HG02970 (cell line): Measurements from ENCODE around the gene ADAM15.

Source experiments
- ATAC-seq: cut with Tn5 transposase; IDR thresholded peaks from one replicate; pipeline ENCODE4 v1.9.1; 2021; ENCODE audit warnings: mild to moderate bottlenecking, moderate library complexity, moderate number of reproducible peaks; ENCODE audit not compliant: unreplicated experiment, low FRiP score

ADAM15 gene

DNA sequence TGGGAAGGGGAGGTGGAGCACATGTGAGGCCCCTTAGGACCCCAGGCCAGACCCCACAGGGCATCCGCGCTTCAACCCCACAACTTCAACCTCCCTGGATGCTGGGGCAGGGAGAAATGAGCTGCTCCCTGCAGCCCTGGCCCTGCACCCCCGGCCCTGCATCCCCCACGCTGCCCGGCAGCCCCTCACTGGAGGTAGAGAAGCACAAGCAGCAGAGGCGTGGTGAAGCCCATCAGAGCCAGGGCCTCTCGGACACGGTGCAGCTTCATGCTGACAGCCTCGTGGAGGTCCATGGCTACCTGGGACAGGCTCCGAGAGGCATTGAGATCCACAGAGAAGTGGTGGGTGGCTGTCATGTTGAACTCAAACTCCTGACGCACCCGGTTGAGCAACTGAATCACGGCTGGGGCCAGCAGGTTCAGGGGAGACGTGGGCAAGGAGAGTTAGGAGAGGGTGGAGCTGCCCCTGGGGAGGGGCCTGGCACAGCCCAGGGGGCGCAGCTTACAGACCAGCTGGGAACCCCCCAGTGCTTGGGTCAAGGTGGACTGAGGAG lies 20.8 kb upstream of the ADAM15 start:
- ATAC-seq = no peak

- ATAC-seq = no peak
Measured at GRCh38 chr1:155030899-155031298, 20.2 kb upstream of the ADAM15 start.

DNA sequence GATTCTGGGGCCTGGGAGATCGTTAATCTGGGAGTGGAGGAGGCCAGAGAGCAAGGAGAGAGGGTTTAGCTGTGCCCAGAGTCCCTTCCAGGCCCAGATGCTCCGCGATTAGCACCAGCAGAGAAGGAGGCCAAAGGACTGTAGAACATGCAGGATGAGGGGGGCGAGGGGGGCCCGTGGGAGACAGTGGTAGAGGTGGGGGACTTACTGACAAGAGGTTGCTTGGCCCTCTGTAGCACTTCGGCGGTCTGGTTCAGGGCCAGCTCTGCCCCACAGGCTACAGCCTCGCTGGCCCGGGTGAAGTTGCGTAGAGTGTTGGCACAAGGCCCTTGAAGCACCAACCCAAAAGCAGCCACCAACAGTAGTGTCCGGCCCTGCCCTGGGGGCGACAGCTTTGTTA lies 18.2 kb upstream of the ADAM15 start:
- ATAC-seq = no peak

- no peak for ATAC-seq
Measured at GRCh38 chr1:155033524-155033923, 17.6 kb upstream of the ADAM15 start, which contains the start of the genes DCST1 and DCST2. DCST1 (plus strand) TSS chr1:155033824; CDS start chr1:155034037, 213 bp downstream. DCST2 (minus strand) TSS chr1:155033781; CDS start chr1:155033701, 80 bp downstream.

DNA sequence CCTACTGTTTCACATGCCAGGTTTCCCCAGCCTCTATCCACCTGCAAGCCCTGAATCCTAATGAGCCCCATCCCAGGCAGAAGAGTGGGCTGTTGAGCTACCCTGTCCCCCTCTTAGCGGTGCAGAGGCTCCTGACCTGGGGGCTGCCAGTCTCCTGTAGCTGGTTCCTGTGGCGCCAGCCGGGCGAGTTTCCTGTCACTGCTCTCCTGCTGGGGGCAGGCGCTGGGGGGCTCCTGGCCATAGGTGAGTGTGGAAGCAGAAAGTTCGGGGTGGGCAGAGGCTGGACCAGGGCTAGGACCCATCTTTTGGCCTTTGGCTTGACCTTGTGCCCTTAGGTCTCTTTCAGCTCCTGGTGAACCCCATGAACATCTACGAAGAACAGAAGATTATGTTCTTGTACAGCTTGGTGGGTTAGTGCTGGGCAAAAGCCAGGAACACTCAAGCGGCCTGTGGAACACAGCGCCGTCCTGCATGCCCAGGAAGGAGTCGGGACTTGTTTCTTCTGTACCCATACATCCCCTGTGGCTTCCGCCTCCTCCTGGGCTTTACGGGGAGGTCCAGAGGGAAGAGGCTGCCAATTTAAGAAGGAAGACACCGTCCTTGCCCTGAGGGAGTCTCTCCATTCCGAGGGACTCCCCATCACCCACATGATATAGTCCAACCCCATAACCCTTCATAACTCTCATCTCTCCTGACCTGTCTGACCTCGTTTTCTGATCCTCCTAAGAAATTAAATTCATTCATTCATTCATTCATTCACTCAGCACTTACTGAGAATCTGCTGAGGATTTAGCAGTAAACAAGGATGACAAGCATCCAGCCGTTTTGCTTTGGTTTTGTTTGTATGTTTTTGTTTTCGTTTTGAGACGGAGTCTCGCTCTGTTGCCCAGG lies 16.6 kb upstream of the ADAM15 start:
- no peak for ATAC-seq

DNA sequence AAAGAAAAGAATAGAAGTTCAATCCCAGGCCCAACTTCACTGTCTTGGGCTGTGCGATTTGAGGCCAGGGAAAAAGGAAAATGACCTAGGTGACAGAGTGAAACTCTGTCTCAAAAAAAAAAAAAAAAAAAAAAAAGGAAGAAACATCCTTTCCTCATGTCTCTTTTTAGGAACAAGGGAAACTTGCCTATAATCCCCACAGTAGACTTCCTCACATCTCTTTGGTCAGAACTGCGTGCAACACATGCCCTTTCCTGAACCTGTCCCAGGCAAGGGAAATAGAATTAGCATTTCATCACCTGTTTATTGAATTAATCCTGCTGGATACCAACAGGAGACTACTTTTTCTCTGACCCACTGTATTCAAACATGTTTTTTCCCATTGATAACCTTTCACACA lies 15.2 kb upstream of the ADAM15 start:
- no peak for ATAC-seq

DNA sequence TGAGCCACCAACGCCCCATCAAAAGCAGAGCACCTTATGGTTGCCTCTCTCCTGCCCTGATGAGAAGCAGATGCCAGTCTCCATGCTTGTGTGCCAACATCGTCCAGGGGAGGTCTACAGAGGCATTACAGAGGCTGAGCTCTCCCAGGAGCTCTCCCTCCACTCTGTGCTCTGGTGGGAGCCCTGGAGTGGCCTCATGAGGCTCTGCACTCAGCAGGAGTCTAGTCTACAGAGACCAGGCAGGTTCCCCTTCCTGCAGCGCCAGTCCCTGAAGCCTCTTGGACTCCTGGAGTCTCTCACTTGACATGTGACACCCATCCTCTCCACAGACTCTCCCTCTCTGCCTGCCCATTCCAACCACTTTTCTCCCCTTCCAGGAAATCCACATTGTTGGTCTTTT lies 14.1 kb upstream of the ADAM15 start:
- ATAC-seq = no peak

- ATAC-seq = no peak
Measured at GRCh38 chr1:155037851-155038441, 13.2 kb upstream of the ADAM15 start.

- ATAC-seq = no peak
Measured at GRCh38 chr1:155038602-155039307, 12.4 kb upstream of the ADAM15 start.

- no peak for ATAC-seq
Measured at GRCh38 chr1:155039308-155039669, 11.8 kb upstream of the ADAM15 start.

DNA sequence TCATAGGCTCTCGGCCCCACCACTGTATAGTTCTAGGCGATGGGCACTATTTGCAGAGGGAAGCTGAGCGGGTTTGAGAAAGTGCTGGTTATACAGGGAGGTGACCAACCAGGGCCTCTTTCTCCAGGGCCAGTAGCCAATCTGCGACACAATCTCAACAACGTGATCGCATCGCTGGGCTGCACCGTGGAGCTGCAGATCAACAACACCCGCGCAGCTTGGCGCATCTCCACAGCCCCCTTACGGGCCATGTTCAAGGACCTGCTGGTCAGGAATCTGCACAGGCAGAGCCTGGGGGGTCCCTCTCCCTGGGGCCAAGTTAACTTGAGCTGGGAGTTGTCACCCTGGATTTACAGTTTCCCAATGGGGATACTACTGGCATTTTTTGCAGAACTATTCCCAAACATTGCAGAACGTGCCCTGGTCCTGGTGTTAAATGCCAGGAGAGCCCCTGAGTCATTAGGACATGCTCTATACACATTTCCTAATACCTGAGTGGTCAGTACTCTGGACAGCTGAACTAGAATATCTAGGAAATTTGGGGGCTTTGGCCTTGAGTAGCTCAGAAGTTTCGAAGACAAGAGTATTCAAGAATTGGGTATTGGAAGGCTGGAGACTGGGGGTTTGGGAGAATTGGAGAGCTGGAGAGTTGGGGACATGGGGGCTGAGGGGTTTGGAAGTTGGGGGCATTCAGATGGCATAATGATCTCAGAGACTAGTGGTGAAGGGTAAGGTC lies 10.6 kb upstream of the ADAM15 start:
- no peak for ATAC-seq

- no peak for ATAC-seq
Measured at GRCh38 chr1:155042789-155043188, 8.3 kb upstream of the ADAM15 start.

DNA sequence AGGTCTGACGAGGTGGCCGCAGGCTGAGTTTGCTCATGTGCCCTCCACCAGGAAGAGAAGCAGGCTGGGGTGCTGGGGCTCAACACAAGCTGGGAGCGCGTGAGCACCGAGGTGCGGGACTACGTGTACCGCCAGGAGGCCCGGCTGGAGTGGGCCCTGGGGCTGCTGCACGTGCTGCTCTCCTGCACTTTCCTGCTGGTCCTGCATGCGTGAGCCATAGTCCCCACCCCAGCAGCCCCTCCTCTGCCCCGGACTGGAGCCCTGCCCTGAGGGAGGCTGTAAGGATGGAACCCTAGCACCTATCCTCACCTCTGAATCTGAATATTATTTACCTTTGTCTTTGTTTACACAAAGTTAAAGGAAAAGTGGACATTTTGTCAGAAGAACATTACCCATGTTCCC lies 7.8 kb upstream of the ADAM15 start:
- no peak for ATAC-seq

DNA sequence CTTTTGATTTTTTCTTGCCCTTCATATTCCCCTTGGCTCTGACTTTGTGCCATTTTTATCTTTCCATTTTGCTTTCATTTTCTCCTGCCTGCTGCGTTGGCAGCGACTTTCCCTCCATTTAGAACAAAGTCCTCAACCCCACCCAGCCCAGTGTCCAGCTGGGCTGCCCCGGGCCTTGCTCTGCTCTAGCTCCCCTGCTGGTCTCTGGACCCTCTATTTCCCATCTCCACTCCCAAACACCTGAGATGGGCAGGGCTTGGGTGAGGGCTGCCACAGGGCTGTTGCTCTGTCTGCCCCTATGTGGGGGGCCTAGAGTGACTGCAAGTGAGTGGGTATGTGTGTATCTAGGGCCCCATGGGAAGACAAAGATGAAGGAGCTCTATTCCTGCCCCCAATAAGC lies 7.3 kb upstream of the ADAM15 start:
- no peak for ATAC-seq

DNA sequence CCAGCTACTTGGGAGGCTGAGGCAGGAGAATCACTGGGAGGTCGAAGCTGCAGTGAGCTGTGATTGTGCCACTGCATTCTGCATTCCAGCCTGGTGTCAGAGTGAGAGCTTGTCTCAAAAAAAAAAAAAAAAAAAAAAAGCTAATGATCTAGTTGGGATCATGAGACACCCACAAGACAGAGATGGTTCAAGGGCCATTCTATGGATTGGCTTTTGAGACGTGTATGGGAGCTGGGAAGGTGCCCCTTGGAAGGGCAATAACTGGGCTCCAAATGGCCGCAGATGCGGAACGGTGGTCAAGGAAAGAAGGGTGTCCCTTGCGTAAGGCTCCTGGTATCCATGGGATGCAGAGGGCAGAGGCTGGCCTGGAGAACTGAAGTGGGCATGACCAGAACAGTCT lies 6.8 kb upstream of the ADAM15 start:
- no peak for ATAC-seq

DNA sequence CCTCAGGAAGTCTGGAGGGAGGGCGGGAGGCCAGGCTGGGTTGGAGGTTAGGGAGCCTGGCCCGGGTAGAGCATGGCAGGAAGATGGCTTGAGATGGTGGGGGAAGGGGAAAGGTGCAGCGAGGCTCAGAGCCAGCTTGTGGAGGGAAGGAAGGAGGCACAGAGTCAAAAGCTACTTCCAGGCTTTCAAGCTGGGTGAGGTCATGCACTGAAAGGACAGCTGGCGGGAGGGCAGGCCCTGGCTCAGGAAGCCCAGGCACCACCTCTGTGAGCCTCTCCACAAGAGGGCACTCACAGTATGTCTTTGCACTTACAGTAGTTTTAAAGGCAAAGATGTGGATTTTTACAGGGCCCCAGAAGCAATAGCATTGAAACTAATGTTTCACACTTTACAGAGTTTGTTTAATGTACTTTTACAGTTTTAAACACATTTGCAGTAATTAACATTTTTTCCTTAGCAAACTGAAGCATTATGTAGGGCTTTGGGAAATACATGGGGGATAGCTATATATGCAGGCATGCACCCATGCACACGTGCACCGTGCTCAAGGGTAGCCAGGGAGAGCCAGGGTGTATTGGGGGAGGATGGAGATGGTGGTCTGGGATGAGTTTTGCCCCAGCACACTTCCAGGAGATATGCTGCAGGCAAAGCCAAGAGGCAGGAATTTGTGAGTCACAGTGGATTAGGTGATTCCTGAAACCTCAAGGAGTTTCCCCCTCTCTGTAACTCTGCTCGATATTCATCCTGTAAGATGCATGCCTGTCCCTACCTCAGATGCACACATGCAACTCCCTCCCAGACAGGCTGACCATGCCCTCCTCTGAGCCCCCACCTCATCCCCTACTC lies 6.1 kb upstream of the ADAM15 start:
- ATAC-seq = no peak

- ATAC-seq = no peak
Measured at GRCh38 chr1:155048449-155049334, 2.4 kb upstream of the ADAM15 start.
